ENCODE data around the gene RPP30.

The RPP30 gene

DNA sequence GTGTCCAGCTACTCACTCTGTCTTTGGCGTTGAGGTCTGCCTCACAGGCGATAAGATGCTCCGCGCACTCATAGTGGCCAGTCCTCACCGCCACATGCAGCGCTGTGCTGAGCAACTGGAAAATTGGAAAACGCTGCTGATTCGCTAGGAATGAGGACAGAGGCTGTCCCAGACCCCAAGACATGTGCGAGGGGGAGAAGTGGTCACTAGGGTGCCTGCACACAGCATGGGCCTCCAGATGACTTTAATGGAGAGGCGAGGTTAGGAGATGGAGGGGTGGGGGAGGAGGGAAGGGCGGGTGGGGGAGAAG is 43.9 kb downstream of the RPP30 start:
- FAIRE-seq (no peak), DNase-seq (ENCODE audit: insufficient read length, low spot score) (no peak)

DNA sequence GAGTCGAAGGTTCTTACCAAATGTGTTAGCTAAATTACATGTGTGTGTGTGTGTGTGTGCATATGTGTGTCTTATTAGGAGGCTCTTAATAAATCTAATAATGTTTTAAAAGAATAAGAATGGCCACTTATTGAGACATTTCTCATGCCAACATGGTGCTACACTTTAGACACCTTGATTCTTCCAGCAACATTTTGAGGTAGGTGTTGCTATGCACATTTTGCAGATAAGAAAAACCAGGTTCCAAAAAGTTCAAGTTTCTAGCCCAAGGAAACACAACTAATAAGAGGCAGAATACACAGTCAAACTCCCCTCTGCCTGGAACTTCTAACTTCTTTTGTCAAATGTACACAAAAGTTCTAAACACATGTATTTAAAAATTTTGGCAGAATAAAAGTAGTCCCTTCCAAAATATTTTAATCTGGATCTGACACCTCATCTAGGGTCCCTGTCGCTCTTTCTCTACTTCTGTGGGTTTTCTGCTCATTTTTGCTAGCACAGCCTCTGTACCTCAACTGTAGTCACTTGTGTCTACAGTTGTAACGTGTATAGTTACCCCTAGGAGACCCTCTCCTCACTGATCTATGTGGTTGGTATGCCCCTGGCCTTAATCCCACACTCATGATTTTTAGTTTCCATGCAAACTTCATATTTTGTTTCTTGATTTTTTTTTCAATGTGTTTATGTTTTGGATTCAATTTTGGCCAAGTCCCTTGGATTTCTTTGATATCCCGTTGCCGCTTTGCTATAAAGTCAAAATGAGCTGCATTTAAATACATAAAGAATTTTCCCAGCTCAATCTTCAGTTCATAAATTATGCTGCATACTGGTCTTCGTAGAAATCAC is 44.8 kb downstream of the RPP30 start:
- no peak for DNase-seq (ENCODE audit: insufficient read length, low spot score)
- FAIRE-seq, result no peak

DNA sequence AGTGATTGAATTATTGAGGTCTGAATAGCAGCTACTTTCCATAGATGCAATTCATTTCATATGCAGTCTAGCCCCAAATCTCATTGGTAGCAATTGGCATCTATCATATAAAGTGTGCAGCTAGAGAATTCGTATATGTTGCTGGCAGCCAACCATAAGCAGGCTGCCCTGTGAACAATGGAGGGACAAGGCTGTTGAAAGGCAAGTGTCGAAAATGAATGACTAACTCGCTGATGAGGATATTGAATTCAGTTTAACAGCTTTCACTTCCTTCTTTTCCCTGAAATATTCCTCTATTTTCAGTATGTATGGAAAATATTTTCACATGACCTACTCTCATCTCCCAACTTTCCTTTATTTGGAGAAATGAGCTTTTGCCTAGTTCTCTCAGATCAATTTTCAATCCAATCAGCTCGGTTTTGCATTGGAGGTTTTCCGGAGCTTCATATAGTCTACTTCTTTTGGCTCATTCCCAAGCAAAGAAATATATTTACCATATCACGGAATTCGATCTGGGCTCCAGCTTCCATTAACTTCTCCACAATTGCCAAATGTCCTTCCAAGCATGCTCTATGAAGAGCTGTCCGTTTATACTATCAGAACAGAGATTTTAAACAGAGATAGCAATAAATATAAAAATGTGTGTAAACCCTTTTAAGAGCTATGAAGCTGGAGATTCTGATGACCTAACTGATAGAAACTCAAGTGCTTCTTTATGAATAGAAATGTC is 45.6 kb downstream of the RPP30 start:
- no peak for FAIRE-seq
- DNase-seq (ENCODE audit: insufficient read length, low spot score), result no peak

DNA sequence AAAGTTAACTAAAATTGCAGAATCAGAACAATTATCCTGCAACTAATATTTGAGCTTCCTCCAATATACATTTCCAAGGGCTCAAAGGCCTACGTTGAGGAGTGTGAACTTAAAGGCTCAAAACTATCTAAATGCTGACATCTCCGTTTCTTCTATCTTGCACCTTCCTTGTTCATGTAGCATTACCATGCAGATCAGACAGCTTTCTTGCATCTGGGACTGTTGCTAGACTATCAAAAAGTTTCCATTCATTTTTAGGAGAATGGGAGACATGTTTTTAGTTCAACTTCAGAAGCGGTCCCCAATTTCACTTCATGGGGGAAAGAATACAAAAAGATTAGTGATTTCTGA is 46.2 kb downstream of the RPP30 start:
- DNase-seq (ENCODE audit: insufficient read length, low spot score), result no peak
- no peak for FAIRE-seq

DNA sequence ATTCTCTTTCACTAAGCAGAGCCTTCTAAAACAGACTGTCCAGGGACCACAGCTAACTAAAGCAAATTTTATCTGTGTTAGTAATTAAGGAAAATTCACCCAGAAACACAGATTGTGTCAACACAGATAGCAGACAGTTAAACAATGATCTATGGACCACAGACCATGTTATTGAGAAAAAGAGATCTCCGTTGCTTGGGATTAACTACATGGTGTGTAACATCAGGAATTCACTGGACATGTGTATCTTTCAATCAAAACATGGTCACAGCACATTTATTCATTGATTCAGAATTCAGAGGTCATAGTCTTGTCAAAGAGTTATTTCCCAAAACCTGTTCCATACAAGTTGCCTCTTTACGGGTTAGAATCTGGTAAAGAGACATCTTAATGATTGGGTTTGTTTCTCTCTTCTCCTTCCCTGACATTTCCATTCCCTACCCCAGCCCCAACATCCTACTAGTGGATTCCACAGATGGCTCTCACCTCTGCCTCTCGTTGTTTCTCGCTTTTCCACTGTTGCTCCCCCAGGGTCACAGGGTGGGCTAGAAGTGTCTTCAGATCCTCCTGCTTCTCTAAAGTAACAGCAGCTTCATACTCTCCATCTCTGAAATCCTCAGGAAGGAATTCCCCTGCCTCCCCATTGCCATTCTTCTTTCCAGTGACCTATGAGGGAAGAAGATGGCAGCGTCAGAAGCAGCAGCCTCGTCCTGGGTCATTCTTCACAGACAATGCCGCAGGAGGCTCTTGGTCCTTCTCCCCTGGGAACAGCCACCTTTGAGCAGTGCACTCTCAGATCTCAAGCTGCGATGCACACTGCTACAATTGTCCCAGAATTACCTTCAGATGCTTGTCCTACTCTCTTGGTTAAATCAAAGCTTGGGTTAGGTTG is 48.2 kb downstream of the RPP30 start:
- DNase-seq (ENCODE audit: insufficient read length, low spot score) (no peak), FAIRE-seq (no peak)

DNA sequence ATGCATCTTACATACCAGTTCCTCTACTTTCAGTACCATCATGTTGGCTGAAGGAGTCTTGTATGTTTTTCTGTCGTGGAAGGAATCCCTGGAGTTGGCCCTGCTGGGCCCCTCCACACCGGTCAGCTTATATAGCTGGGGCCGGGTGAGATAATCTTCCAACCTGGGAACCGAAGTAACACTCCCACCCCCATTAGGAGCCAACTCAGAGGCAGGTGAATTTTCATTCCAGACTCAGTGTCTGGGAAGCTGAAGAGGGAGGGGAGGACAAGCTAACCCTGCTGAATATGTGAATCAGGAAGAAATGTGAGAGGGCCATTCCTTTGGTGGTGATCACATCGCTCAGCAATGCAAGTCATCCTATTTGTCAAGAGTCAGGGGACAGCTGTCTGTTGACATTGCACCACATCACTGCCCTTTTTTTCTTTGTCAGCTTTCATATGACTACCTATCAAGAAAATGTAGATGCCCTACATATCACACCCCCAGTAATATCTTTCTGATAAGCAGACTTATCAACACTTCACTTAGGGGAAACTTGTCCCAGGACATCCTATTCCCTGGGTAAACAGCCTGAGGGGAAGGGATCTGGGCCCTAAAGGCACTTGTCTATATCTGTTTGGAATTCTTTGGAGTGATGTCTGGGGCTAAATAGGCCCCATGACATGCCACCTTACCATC is 49.4 kb downstream of the RPP30 start, which contains the start of gene ANKRD1:
Gene ANKRD1 (minus strand): TSS at position 102 of the 681 bp plus-strand sequence. CDS start 60 bp downstream, at position 42.
- DNase-seq (ENCODE audit: insufficient read length, low spot score), result no peak
- FAIRE-seq, result no peak

DNA sequence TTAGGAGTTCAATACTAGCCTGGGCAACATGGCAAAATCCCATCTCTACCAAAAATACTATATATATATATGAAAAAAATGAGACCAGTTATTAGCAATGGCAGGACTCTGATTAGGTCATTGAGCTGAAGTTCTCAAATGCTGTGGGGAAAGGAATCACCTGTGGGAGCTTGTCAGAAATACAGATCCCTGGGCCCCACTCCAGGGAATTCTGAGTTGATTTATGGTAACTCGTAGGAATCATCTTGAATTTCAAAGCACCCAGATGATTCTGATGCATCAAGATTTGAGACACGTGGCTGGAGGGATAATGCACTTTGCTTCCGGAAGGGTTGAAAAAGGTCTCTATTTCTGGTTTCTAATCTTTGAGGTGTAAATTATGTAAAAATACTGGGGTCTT is 50.1 kb downstream of the RPP30 start:
- no peak for DNase-seq (ENCODE audit: insufficient read length, low spot score)

DNA sequence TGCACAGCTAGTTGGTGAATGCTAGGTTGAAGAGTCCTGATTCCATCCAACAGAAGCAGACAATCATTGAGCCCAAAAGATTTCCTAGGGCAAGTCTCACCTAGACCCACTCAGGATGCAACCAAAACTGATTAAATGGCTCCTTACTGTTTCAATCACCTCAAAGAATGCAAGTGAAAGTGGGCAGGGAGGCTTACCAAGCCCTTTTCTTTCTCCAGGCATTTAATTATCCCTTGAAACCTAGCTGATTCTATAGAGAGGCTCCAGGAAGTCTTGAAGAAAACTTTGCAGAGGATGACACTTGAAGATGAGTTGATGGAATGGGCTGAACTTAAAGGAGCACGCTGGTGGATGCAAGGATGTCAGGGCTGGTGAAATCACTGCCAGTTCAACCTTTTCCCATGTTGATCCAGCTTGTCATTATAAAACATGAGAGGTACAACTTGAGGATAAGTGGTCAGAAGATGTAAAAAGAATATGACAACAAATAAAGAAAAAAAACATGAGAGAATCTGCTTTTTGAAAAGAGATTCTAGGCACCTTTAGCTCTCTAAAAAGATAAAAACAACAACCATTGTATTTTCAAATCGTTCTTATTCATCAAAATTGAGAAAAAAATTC is 51.4 kb downstream of the RPP30 start:
- FAIRE-seq, result no peak
- DNase-seq (ENCODE audit: insufficient read length, low spot score), result no peak

More for the DNA sequence above, 50.1 kb downstream of the RPP30 start:
- no peak for FAIRE-seq

DNA sequence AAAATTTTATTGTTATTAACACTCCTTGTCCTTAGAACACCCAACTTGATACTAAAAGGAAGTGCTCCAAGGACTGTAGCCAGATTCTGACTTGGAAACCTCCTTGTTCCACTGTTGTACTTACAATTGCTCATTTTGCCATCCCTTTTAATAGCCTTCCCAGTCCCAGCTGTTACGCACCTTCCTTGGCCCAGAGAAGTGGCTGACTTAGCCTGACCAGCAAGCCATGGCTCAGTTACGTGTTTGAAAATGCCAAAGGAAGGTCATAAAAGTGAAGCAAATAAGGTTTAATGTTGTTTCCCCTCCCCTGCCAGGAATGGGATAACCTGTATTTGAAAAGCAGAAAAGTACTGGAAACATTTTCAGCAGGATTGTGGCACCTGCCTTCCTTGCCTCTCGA is 52.8 kb downstream of the RPP30 start:
- FAIRE-seq (no peak), DNase-seq (ENCODE audit: insufficient read length, low spot score) (no peak)

DNA sequence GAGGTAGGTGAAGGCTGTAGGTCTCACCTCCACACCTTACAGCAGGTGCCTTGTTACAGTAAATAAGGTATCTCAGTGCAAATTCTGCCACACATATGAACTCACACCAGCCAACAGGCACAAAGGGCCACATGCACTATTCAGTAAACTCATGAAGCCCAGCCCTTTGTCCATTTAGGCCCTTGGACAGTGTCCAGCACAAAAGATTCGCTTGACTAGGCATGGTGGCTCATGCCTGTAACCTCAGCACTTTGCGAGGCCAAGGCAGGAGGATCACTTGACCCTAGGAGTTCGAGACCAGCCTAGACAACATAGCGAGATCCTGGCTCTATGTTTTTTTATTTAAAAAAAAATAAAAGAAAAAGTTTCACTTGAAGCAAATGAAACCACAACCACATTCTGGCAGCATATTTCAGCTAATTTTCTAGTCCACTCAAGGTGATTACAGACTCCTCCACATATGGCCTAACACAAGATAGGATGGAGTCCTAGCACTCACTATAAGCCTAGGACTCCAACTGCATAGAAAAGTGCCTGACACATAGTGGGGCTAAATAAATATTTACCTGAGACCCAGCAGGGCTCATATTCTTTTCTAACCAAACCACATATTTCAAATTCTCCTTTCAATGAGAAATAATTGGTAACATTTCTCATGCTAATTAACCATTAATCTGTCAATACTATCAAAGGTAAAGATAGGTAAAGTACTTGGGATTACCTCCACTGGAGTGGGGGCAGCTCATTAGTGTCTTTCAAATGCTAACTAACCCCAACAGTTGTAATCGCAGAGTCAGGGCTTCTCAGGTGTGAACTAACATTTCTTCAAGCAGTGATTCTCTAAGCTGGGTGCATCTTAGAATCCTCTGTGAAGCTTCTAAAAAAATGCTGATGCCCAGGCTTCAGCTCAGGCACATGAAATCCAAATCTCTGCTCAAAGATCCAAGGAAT is 53.6 kb downstream of the RPP30 start:
- no peak for FAIRE-seq
- DNase-seq (ENCODE audit: insufficient read length, low spot score), result no peak

DNA sequence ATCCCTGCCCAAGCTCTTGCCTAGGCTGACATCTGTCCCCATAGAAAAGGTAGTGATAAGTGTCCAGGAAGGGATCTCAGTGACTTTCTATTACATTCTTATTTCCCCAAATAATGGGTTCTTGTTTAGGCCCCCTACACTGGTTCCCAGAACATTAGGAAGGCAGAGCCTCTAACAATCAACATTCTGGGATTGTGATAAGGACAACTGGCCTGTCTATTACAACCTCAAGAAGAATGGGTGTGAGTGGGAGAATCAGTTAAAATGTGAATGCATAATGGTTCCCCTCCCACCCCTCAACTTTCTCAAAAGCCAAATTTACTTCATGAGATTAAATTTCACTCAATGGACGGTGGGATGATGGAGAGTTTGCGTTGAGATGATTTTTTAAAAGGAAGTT is 55.5 kb downstream of the RPP30 start:
- FAIRE-seq (no peak), DNase-seq (ENCODE audit: insufficient read length, low spot score) (no peak)

DNA sequence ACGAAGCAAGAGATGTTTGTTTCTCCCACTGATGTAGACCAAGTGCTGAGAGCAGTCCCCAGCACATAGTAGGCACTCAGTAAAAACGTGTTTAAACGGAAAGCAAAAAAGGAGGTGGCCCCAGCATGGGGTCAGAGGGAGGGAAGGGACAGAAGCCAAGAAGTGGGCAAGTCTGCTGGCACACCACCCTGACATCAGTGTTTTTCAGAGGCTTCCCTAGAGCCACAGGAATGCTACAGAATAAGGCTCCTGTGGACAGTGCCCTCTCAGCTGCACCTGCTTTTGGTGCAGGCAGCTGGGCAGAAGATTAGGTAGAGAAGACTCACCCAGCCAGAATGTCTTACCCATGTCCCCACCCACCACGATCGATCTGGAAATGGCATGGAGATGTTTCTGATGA is 57.4 kb downstream of the RPP30 start:
- no peak for DNase-seq (ENCODE audit: insufficient read length, low spot score)
- FAIRE-seq, result no peak

DNA sequence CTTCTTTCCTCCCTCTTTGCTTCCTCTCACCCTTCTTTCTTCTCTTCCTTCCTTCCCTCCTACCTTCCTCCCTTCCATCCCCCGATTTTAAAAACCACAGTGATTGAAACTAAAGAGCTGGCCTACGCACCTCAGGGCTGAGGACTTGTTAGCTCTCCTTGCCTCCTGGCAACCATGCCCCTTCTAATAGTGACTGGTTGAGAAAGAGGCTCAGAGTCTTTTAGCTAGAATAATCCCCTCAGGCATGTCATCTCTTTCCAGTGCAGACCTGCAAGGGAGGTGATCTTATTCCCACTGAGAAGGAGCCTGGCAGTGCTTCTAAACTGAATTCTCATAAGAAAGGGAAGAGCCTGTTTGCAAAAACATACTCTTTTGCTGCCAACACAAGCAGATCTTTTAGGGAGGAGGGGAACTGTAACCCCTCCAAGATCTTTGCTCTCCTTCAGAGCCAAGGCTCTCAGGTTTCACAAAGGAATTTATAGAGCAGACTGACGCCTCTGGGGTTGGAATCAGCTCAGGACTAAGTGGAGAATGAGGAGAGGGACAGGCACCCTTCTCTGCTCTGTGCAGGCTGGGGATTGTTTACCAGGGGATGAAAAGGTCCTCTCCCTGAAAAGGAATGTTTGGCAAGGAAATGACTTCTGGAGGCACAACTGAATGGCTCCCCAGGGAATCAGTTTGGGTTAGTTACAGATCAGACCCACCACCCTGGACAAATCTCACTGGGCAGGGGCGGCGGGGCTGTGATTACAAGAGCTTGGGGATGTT is 58.5 kb downstream of the RPP30 start:
- DNase-seq (ENCODE audit: insufficient read length, low spot score) (no peak), FAIRE-seq (no peak)

DNA sequence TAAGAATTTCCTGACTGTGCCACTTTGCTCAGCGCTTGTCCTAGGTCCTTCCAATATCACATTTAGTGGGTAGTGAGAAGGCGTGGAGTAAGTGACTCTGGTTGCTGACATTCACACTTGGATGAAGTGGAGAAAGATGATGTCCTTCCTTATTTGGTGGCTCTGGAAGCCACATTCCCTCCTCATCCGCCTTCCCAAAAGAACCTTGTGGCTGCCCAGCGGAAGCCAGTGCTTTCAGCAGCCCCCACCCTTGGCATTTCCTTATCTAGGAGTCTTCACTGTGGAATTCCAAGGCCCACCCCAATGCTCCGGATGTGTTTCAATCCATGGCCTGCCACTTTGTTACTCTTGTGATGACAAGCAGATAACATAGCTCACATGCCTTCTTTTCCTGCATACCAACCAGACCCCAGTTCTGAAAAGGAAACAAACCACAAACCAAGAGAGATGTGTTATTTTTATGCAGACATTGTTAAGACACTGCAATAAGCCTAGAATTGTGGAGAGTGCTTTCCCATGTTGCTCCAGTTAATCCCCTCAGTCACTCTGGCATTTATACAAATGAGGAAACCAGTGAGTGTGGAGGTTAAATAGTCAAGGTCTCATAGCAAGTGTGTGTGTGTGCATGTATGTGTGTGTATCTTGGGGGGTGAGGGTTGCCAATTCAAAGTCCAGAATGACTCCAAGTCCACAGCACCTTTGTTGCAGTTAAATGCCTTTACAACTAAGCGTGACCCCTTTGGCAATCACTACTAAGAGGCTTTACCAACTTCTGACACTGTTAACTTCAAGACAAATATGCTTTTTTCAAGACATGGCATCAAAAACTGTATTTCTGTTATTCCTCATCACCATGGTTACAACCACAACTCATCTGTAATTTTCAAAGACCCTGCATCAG is 59.4 kb downstream of the RPP30 start:
- DNase-seq (ENCODE audit: insufficient read length, low spot score), result no peak
- FAIRE-seq, result no peak

DNA sequence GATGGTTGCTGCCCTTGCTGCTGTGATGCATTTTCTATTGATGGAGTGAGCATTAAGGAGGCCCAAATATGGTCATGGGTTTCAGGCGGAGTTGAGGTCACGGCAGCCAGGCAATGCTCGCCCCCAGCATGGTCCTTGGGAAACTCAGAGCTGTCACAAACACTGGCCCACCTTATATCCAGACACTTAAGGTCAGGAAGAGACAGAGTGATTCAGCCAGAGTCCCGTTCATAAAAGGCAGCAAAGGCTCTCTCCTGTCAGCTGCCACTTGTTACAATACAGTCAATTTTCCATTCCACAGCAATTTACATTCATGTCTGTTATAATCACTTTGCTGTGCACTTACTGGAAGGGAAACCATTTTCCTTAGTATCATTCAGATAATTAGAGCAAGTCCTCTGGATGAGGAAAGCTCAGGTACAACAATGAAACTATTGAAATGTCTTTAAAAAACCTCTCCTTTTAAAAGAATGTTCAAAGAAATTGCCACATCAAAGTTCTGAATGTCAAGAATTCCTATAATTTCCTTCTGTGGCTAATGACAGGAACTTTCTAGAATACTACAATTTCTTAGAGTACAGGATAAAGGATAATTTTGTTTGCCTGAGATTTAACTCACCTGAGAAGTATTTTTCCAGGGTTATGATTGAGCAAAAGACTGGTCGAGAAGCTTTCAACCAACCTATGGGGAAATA is 64.0 kb downstream of the RPP30 start:
- FAIRE-seq (no peak), DNase-seq (ENCODE audit: insufficient read length, low spot score) (no peak)

DNA sequence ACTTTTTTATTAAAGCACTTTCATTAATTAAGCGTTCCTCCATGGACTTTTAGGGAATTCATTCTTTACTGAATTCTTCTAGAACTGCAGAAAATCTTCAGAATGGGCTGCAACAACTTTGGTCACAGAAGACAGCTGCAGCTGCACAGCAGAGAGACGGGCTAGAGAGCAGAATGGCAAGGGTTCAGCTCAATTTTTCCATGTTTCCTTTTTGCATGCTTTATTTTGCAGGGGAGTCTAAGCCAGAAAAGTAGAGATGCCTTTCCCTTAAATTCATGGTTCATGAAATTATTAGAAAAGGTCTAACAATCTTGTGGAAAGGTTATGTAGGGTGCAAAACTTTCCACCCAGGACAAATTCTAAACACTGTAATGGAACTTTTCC is 64.5 kb downstream of the RPP30 start:
- DNase-seq (ENCODE audit: insufficient read length, low spot score), result no peak
- FAIRE-seq, result no peak

Data from GM19239 (cell line).